Mammary epithelial cell (primary cell): ENCODE results near the gene HOXA6.

Source experiments
- CTCF ChIP-seq, 2 donors: IDR thresholded peaks in 1 of 2; conservative IDR thresholded peaks in 1 of 2; 2 replicates each; pipeline ENCODE4 v1.5.1; 2011 to 2012; ENCODE audit warnings: inconsistent platforms in 2 of 2, low read length in 2 of 2, mild to moderate bottlenecking in 2 of 2, control low read depth in 1 of 2, low read depth in 1 of 2; ENCODE audit not compliant: insufficient read depth in 1 of 2; ENCODE audit errors: extremely low read depth in 1 of 2
- EZH2 ChIP-seq: IDR thresholded peaks from 2 replicates; pipeline ENCODE4 v1.6.1; 2012; ENCODE audit warnings: low read length, inconsistent platforms, borderline replicate concordance

- peak; percentile 73 to 88 for TF ChIP-seq CTCF (conservative IDR thresholded peaks at IDR 0.05 in 1 of 2, IDR thresholded peaks at IDR 0.05 in 1 of 2; ENCODE audit: extremely low read depth in 1 of 2, insufficient read depth in 1 of 2, low read depth in 1 of 2, low read length in 2 of 2)
- TF ChIP-seq EZH2, result no peak
Measured at GRCh38 chr7:27150568-27151340, 3.2 kb upstream of the HOXA6 start.
